ENCODE measurements around the gene TTC21A. TPM values are rescaled to one million over a fixed set of nuclear protein-coding genes. Genes with fewer than 3 reads are reported as not detected.

TTC21A gene
- total RNA-seq, 2 donors from 2014 or later, result 9.0 to 23.2 TPM

DNA sequence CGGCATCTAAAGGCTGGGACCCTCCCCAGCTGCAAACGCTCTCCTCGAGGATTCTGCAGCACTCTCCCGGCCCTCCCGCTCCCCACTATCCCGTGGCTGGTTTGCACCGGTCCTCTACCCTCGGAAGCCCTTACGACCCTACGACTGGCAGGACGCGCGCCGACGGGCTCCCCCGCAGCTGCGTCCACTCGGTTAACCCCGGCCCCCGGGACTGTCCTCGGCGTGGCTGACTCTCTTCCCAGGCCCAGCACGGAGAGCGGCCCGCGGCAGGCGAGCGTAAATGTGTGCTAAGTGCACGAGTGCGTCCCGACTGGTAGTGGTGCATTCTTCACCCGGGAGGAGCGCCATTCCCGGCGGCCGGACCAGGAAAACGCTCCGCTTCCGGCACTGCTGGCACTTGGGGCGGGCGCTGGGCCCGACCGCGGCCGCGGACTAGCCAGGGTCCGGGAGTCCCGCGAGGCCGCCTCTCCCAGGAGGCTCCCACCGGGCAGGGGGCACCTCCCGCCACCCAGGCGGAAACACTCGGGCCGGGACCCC lies 561 bp upstream of the TTC21A start:
- no peaks in the 10 kb centered on the region for H3K27me3 ChIP-seq (replicated peaks; ENCODE audit: insufficient read depth)
- intact Hi-C loops (cut with DNase I), result loop anchor here (5.0 to 10.0 kb wide), 2 partner anchors 80 to 298 kb away; partner anchors contain the start of gene RPSA
- H3K4me1 ChIP-seq (replicated peaks), result peaks cover 7% of the 10 kb centered on the region
- WGBS, result under 1% methylated on average over 43 of the region's 55 CpGs
- H3K4me3 ChIP-seq, result peak overlapping the region; percentile 96 to 99
- no peaks in the 10 kb centered on the region for H3K9me3 ChIP-seq
- H3K27ac ChIP-seq, result peak overlapping the region; percentile 87 to 94
- no peaks in the 10 kb centered on the region for H3K36me3 ChIP-seq
- DNase-seq (ENCODE audit: low spot score), result peak; percentile 37
- TF ChIP-seq POLR2AphosphoS5 (IDR thresholded peaks at IDR 0.05), result no peak
- TF ChIP-seq, protein P1, sequence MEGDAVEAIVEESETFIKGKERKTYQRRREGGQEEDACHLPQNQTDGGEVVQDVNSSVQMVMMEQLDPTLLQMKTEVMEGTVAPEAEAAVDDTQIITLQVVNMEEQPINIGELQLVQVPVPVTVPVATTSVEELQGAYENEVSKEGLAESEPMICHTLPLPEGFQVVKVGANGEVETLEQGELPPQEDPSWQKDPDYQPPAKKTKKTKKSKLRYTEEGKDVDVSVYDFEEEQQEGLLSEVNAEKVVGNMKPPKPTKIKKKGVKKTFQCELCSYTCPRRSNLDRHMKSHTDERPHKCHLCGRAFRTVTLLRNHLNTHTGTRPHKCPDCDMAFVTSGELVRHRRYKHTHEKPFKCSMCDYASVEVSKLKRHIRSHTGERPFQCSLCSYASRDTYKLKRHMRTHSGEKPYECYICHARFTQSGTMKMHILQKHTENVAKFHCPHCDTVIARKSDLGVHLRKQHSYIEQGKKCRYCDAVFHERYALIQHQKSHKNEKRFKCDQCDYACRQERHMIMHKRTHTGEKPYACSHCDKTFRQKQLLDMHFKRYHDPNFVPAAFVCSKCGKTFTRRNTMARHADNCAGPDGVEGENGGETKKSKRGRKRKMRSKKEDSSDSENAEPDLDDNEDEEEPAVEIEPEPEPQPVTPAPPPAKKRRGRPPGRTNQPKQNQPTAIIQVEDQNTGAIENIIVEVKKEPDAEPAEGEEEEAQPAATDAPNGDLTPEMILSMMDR (IDR thresholded peaks at IDR 0.05), result no peak
- no peak for TF ChIP-seq POLR2A (IDR thresholded peaks at IDR 0.05)

DNA sequence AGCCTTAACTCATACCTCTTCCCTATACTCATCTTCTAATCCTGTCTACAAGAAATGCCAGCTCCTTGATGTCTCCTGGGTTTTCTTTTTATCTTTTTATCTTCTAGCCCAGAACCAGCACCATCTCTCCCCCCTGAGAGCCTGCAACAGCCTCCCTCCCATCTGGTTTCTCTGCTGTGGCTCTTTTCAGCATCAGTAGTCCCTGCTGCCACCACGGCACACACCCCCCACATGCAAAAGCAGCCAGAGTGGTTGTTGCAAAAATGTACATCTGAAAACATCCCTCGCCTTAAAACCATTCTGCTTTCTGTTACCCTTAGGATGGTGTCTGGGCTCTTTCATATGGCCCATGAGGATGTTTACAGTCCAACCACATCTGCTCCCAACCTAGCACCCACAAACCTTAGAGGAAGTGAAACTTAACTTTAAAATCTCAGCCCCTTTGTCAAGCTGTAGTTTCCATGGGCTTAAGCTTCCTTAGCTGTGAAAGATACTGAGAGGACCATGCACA lies 775 bp downstream of the TTC21A start:
- TF ChIP-seq POLR2AphosphoS5 (IDR thresholded peaks at IDR 0.05) (no peak), POLR2A (IDR thresholded peaks at IDR 0.05) (no peak)
- TF ChIP-seq, protein P1 (IDR thresholded peaks at IDR 0.05), result no peak
- DNase-seq (ENCODE audit: low spot score), result no peak
- 46% methylated on average over 2 of the region's 2 CpGs for WGBS
- H3K4me3 ChIP-seq, result peak overlapping the region; percentile 96 to 99
- H3K27ac ChIP-seq, result peak overlapping the region; percentile 87 to 94
- H3K36me3 ChIP-seq, result no peaks in the 10 kb centered on the region
- no peaks in the 10 kb centered on the region for H3K9me3 ChIP-seq
- intact Hi-C loops (cut with DNase I), result loop anchor here (5.0 to 10.0 kb wide), 2 partner anchors 79 to 297 kb away; partner anchors contain the start of gene RPSA
- H3K4me1 ChIP-seq (replicated peaks), result peaks cover 7% of the 10 kb centered on the region
- no peaks in the 10 kb centered on the region for H3K27me3 ChIP-seq (replicated peaks; ENCODE audit: insufficient read depth)

DNA sequence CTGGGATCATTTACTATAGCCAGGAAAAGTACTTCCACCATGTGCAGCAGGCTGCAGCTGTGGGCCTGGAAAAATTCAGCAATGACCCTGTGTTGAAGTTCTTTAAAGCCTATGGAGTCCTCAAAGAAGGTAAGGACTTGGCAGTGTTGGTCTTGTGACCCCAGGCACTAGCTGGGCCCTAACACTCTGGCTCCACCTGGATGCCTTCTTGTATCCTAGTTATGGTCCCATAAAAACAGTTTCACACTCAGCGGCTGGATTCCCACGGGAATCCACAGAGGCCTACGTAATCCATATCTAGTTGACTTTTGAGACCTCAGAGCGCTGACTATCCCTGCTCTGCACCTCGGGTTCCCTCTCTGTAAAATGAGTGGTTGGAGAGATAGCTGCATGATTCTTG lies 1.6 kb downstream of the TTC21A start:
- 78% methylated on average over 5 of the region's 5 CpGs for WGBS
- no peaks in the 10 kb centered on the region for H3K36me3 ChIP-seq
- H3K27me3 ChIP-seq (replicated peaks; ENCODE audit: insufficient read depth), result no peaks in the 10 kb centered on the region
- intact Hi-C loops (cut with DNase I), result loop anchor here (5.0 to 10.0 kb wide), 2 partner anchors 78 to 296 kb away; partner anchors contain the start of gene RPSA
- H3K4me1 ChIP-seq (replicated peaks), result peaks cover 7% of the 10 kb centered on the region
- TF ChIP-seq POLR2A (IDR thresholded peaks at IDR 0.05) (no peak), POLR2AphosphoS5 (IDR thresholded peaks at IDR 0.05) (no peak)
- TF ChIP-seq, protein P1 (IDR thresholded peaks at IDR 0.05), result no peak
- H3K9me3 ChIP-seq, result no peaks in the 10 kb centered on the region
- H3K27ac ChIP-seq, result no peak overlapping the region
- no peak overlapping the region for H3K4me3 ChIP-seq
- DNase-seq (ENCODE audit: low spot score), result no peak

DNA sequence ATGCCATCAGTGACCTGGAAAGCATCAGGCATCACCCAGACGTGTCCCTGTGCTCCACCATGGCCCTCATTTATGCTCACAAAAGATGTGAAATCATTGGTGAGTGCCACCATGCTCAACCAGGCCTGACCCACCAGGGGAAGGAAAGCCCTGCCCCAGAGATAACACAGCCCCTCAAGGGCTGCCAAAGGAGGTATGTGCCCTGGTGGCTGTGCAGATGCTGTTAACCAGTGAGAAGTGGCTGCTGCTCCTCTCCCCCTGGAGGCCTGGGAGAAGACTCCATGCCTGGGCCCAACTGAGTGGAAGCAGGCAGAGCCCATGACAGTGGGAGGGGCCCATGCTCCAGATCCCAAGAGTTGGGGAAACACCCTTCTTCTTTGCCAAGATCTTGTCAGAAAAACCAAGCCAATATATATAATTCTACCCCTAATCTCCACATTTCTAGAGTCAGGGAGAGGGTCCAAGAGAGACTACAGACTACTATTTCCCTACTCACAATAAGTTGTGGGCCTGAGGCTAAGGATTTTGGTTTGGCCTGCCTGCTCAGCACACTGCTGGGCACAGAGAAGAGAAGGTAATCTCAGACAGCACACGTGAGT lies 2.7 kb downstream of the TTC21A start:
- Histone ChIP-seq H3K4me3 (no peak overlapping the region), H3K4me1 (replicated peaks) (peaks cover 7% of the 10 kb centered on the region), H3K27ac (no peak overlapping the region), H3K36me3 (no peaks in the 10 kb centered on the region), H3K9me3 (no peaks in the 10 kb centered on the region), H3K27me3 (replicated peaks; ENCODE audit: insufficient read depth) (no peaks in the 10 kb centered on the region)
- 88% methylated on average over 1 of the region's 2 CpGs for WGBS
- intact Hi-C loops (cut with DNase I), result no loop called here
- DNase-seq (ENCODE audit: low spot score), result no peak
- no peak for TF ChIP-seq POLR2A (IDR thresholded peaks at IDR 0.05)
- TF ChIP-seq, protein P1 (IDR thresholded peaks at IDR 0.05), result no peak

DNA sequence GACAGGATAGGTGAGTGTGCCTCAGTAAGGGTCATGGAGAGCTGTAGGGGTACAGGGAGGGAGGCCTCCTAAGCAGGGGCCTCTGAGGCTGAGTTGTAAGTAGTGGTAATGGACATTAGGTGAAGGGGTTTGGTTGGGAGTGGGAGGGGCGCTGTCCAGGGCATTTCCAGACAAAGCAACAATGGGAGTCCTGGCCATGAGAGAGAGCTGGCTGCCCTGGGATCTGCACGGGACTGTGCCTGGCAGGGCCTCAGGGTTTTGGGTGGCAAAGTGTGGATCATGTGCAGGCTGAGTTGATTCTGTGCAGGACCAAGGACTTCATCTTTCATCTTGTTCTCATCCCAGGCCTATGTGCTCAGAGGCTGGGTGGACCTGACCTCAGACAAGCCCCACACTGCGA lies 4.6 kb downstream of the TTC21A start:
- intact Hi-C loops (cut with DNase I), result no loop called here
- TF ChIP-seq POLR2AphosphoS5 (IDR thresholded peaks at IDR 0.05) (no peak), POLR2A (IDR thresholded peaks at IDR 0.05) (no peak)
- TF ChIP-seq, protein P1 (IDR thresholded peaks at IDR 0.05), result no peak
- Histone ChIP-seq H3K36me3 (no peaks in the 10 kb centered on the region), H3K27me3 (replicated peaks; ENCODE audit: insufficient read depth) (no peaks in the 10 kb centered on the region), H3K9me3 (no peaks in the 10 kb centered on the region), H3K4me3 (no peak overlapping the region), H3K27ac (no peak overlapping the region), H3K4me1 (replicated peaks) (no peaks in the 10 kb centered on the region)
- WGBS, result 94% methylated on average over 3 of the region's 3 CpGs
- DNase-seq (ENCODE audit: low spot score), result no peak
